ENCODE results near the gene PLA2G2C.

Gene PLA2G2C

GRCh38 chr1:20123722-20124455 is 62.4 kb downstream of the PLA2G2C start:
- in situ Hi-C loops (cut with MboI; ENCODE audit: low sequenced_read_pairs, unreplicated experiment), result no loop called here

GRCh38 chr1:20120796-20121195 is 65.5 kb downstream of the PLA2G2C start:
- TF ChIP-seq CTCF (IDR thresholded peaks at IDR 0.05; ENCODE audit: borderline replicate concordance, control extremely low read depth, extremely low read depth, insufficient read depth, missing control alignments), result no peak
- DNase-seq (ENCODE audit: low spot score), result no peak
- in situ Hi-C loops (cut with MboI; ENCODE audit: low sequenced_read_pairs, unreplicated experiment), result no loop called here

More at GRCh38 chr1:20123722-20124455, 62.4 kb downstream of the PLA2G2C start:
- TF ChIP-seq CTCF (IDR thresholded peaks at IDR 0.05; ENCODE audit: borderline replicate concordance, control extremely low read depth, extremely low read depth, insufficient read depth, missing control alignments), result no peak
- DNase-seq (ENCODE audit: low spot score), result no peak

- in situ Hi-C loops (cut with MboI; ENCODE audit: low sequenced_read_pairs, unreplicated experiment), result no loop called here
- no peak for DNase-seq (ENCODE audit: low spot score)
- no peak for TF ChIP-seq CTCF (IDR thresholded peaks at IDR 0.05; ENCODE audit: borderline replicate concordance, control extremely low read depth, extremely low read depth, insufficient read depth, missing control alignments)
Observed at GRCh38 chr1:20119347-20119746, 67.0 kb downstream of the PLA2G2C start, which contains the start of gene PLA2G2D. PLA2G2D (minus strand) TSS chr1:20119536; CDS start chr1:20119498, 38 bp downstream.

GRCh38 chr1:20117236-20117635 is 69.1 kb downstream of the PLA2G2C start:
- no peak for TF ChIP-seq CTCF (IDR thresholded peaks at IDR 0.05; ENCODE audit: borderline replicate concordance, control extremely low read depth, extremely low read depth, insufficient read depth, missing control alignments)
- in situ Hi-C loops (cut with MboI; ENCODE audit: low sequenced_read_pairs, unreplicated experiment), result no loop called here
- DNase-seq (ENCODE audit: low spot score), result no peak

- no peak for DNase-seq (ENCODE audit: low spot score)
- in situ Hi-C loops (cut with MboI; ENCODE audit: low sequenced_read_pairs, unreplicated experiment), result no loop called here
- no peak for TF ChIP-seq CTCF (IDR thresholded peaks at IDR 0.05; ENCODE audit: borderline replicate concordance, control extremely low read depth, extremely low read depth, insufficient read depth, missing control alignments)
Observed at GRCh38 chr1:20115916-20116315, 70.4 kb downstream of the PLA2G2C start.

GRCh38 chr1:20115479-20115878 is 70.8 kb downstream of the PLA2G2C start:
- in situ Hi-C loops (cut with MboI; ENCODE audit: low sequenced_read_pairs, unreplicated experiment), result no loop called here
- TF ChIP-seq CTCF (IDR thresholded peaks at IDR 0.05; ENCODE audit: borderline replicate concordance, control extremely low read depth, extremely low read depth, insufficient read depth, missing control alignments), result no peak
- no peak for DNase-seq (ENCODE audit: low spot score)
